Myocyte (in vitro differentiated cells): Measurements from ENCODE around the gene LGALS3BP. TPM values are rescaled to one million over a fixed set of nuclear protein-coding genes. Genes with fewer than 3 reads are reported as not detected.
"Not testable (repeated sequence)": the region's sequence is repeated elsewhere in the genome, so short reads cannot be mapped to it uniquely, and the experiment has no call there.

Experiments
- DNase-seq: peaks from one replicate; pipeline ENCODE4 v3.0.0-alpha.2; 2012; ENCODE audit warnings: low read depth
- total RNA-seq: library from RNA; depleted of rRNA; stranded (reverse); fragments of >200 nt; gene quantifications from 2 replicates; pipeline ENCODE4 v1.2.3, GENCODE V29; 2014

Gene LGALS3BP
- total RNA-seq, 1 donor from 2014 or later: 456 TPM

DNA sequence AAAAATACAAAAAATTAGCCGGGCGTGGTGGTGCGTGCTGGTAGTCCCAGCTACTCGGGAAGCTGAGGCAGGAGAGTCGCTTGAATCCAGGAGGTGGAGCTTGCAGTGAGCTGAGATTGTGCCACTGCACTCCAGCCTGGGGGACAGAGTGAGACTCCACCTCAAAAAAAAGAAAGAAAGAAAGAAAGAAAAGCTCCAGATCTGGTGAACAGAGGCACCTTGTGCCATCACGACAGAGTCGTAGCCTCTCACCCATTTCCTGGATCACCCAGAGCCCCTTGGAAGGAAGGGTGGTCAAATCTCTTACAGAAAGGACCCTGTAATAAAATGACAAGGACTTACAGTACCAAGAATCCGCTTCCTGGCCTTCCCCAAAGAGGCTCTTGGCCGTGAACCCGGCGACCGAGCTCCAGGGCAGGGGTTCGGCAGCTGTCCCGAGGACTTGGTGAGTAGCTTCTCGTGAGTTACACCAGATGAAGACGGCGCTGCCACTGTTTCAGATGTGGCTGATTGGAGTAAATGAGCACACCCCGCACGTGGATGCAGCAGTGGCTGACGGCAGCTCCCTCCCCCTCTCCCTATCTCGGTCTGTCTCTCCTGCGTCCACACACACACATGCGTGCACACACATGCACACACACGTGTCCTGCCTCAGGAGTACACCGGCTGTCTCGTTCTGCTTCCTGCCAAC, 13.5 kb downstream of the LGALS3BP start:
- no peak for DNase-seq

- peak; percentile 43 for DNase-seq
Observed at GRCh38 chr17:78965491-78965924, 14.2 kb downstream of the LGALS3BP start.

DNA sequence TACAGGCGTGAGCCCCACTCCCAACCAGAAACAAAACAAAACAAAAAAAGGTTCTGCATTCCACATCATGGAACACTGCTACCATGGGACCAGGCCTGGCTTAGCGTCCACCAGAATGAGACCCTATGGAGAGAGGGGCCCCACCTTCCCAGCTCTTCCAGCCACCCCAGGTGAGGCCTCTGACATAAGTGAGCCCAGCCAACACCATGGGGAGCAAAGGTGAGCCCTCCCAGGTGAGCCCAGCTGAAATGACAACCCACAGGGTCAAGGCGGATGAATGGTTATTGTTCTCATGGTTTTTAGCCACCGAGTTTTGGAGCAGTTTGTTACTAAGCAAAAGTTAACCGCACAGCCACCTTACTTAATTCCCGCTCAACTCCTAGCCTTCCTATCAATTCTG, 16.3 kb downstream of the LGALS3BP start:
- DNase-seq: no peak

- DNase-seq: not testable (repeated sequence)
Observed at GRCh38 chr17:78962984-78963348, 16.8 kb downstream of the LGALS3BP start.

- peak; percentile 65 for DNase-seq
Observed at GRCh38 chr17:78962345-78962983, 17.3 kb downstream of the LGALS3BP start.

- no peak for DNase-seq
Observed at GRCh38 chr17:78961571-78961970, 18.2 kb downstream of the LGALS3BP start.

DNA sequence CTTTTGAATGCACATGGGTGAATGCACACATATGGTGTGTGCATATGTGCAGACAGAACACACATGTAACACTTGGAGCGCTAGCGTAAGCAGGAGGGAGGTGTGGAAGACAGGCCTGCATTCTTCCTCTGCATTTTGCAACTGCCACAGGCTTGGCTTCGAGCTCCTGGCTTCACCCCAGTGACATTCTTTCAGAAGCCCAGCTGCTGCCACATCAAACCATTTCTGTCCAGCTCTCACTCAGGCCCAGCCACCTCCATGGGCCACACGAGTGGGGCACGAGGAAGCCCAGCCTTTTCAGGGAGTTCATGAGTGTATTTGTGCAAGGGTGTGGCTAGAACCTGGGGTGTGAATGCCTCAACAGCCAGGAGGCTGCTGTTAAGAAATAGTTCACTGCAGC, 18.8 kb downstream of the LGALS3BP start:
- peak; percentile 88 for DNase-seq

- no peak for DNase-seq
Observed at GRCh38 chr17:78959803-78960202, 19.9 kb downstream of the LGALS3BP start.

DNA sequence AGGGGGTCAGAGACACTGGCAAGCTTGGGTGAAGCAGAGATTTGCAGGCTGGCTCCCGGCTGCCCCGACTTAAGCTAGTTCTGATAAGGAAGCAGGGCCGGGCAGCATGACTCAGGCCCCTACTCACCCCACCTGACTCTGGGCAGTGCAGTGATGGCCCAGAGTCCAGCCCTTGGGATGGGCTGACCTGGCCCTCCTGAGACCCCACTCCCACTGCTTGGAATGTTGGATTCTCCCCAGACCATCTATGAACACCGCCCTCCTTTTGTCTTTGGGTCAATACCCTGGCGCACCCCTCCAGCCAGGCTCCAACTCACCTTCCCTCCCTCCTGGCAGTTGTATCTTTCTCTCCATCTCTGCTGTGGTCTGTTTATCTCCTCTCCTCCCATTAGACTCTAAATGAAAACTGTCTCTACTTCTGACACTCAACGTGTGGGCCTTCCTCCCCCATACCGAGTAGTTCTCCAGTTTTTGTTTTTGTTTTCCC, 21.0 kb downstream of the LGALS3BP start:
- no peak for DNase-seq

GRCh38 chr17:78957128-78957527, 22.6 kb downstream of the LGALS3BP start:
- no peak for DNase-seq

DNA sequence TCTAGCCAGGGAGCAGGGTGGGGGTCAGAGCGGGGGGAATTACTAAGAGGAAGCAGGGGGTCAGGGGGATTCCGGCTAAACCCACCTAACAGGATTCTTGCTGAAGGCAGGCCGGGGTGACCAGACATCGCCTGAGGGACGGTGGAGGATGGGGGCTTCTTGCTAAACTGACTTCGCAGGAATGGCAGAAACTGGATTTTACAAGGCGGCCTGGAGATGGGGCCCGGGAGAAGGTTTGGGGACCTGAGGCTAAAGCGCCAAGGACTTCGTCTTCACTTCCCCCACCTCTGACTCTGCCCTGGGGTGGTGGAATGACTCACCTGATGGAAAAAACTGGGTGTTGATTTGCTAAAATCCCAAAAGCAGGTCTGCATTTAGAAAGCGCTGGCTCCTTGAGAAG, 23.5 kb downstream of the LGALS3BP start:
- no peak for DNase-seq

- no peak for DNase-seq
Observed at GRCh38 chr17:78954684-78955083, 25.0 kb downstream of the LGALS3BP start.

DNA sequence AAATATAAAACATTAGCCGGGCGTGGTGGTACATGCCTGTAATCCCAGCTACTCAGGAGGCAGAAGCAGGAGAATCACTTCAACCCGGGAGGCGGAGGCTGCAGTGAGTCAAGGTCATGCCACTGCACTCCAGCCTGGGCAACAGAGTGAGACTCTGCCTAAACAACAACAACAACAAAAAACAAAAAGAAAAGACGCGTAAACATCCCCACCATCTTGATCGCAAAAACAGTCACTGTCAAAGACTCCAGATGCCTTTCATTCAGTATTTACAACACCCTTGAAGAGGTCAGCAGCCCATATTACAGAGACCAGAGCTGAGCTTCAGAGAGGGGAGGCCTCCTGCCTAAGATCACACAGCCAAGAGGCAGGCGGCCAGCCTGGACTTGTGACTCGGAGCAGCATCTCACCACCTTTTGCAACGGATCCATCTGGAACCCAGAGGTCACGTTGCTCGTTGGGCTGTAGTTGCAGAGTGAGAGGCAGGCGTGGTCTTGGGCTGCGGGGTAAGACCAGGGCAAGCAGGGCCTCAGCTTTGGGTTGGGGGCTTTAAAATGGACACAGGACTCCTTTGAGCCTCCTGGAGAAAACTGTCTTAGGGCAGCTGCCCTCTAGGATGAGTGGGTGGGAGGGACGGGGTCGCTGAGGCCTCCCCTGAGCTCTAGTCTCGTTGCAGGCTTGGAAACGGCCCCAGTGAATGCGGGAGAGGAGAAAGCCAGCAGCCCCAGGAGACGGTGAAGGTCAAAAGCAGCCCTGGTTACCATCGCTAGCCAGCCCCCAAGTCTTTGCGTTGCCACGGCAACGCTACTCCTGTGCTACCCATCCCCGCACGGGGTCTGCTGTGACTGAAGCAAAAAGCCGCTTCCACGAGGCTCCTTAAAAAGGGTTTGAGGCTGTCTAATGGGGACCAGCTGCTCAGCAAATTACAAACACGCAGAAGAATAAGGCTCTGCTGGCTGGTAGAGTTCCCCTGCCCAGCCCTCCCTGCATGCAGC, 26.1 kb downstream of the LGALS3BP start:
- no peak for DNase-seq

DNA sequence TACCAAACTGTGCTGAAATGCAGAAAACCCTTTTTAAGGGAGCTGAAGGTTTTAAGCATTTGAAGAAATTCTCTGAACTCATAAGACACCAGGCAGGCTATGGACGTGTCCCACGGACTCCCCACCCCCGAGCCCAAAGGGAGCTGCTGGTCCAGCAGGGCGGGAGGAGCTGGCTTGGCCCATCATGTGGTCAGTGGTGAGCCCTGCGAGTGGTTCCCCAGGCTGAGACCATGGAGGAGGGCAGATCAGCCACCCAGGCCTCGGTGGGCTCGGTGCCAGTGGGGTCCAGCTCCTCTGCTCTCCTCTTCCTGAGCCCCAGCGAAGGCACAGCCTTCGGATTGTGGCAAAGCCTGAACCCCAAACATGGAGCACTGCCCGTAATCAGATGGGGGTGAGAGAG, 27.0 kb downstream of the LGALS3BP start:
- DNase-seq: no peak

- DNase-seq: no peak
Observed at GRCh38 chr17:78951967-78952551, 27.7 kb downstream of the LGALS3BP start.

DNA sequence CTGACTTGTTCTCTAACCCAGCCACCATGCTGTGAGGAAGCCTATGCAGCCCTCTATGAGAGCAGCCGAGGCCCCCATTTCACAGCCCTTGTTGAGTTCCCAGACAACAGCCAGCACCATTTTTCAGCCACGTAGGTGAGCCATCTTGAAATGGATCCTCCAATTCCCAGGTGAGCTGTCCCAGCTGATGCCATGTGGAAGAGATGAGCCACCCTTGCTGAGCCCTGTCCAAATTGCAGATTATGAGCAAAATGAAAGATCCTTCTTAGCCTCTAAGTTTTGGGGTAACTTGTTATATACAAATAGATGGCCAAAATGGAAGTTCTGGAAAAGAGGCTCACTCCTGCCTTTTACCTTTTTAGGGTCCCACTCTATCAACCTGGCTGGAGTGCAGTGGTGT, 28.9 kb downstream of the LGALS3BP start:
- DNase-seq: no peak

- DNase-seq: no peak
Observed at GRCh38 chr17:78947235-78948149, 32.2 kb downstream of the LGALS3BP start.

- no peak for DNase-seq
Observed at GRCh38 chr17:78946631-78947030, 33.1 kb downstream of the LGALS3BP start.

- DNase-seq: no peak
Observed at GRCh38 chr17:78946131-78946530, 33.6 kb downstream of the LGALS3BP start.

DNA sequence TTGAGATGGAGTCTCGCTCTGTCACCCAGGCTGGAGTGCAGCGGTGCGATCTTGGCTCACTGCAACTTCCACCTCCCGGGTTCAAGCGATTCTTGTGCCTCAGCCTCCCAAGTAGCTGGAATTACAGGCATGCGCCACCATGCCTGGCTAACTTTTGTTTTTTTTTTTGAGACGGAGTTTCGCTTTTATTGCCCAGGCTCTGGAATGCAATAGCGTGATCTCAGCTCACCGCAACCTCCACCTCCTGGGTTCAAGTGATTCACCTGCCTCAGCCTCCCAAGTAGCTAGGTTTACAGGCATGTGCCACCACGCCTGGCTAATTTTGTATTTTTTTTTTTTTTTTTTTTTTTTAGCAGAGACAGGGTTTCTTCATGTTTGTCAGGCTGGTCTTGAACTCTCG, 34.3 kb downstream of the LGALS3BP start:
- DNase-seq: not testable (repeated sequence)
